Mononuclear cell (primary cell): ENCODE data around the gene AHCYL2. TPM values are rescaled to one million over a fixed set of nuclear protein-coding genes. Genes with fewer than 3 reads are reported as not detected.
"Not testable (repeated sequence)": the region's sequence is repeated elsewhere in the genome, so short reads cannot be mapped to it uniquely, and the experiment has no call there.

ENCODE experiments used
- H3K27me3 ChIP-seq: 2 replicates; pipeline ENCODE4 v1.6.0; 2011; ENCODE audit warnings: low read length, control low read depth; ENCODE audit not compliant: insufficient read depth
- H3K4me1 ChIP-seq: 2 replicates; pipeline ENCODE4 v1.5.1; 2011; ENCODE audit warnings: mild to moderate bottlenecking, low read length, control low read depth; ENCODE audit not compliant: insufficient read depth
- H3K4me3 ChIP-seq: 2 replicates; pipeline ENCODE4 v1.5.1; 2011; ENCODE audit warnings: mild to moderate bottlenecking, low read length, moderate library complexity
- H3K9me3 ChIP-seq: 2 replicates; pipeline ENCODE4 v1.5.1; 2011; ENCODE audit warnings: low read depth, mild to moderate bottlenecking, control low read depth, low read length
- total RNA-seq: library from RNA; depleted of rRNA; stranded (reverse); fragments of >200 nt; gene quantifications from one replicate; pipeline ENCODE4 v1.2.3, GENCODE V29; 2012

AHCYL2 gene
- total RNA-seq, 1 donor: 6.5 TPM

DNA sequence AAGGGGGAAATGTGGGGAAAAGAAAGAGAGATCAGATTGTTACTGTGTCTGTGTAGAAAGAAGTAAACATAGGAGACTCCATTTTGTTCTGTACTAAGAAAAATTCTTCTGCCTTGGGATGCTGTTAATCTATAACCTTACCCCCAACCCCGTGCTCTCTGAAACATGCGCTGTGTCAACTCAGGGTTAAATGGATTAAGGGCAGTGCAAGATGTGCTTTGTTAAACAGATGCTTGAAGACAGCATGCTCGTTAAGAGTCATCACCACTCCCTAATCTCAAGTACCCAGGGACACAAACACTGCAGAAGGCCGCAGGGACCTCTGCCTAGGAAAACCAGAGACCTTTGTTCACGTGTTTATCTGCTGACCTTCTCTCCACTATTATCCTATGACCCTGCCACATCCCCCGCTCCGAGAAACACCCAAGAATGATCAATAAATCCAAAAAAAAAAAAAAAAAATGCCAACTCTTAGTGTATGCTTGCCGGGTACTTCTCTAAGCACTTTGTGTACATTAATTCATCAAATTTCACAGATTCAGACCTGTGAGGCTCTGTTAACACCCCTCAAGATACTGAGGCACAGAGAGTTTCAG, 7.9 kb upstream of the AHCYL2 start:
- not testable (repeated sequence) for H3K9me3 ChIP-seq, H3K4me1 ChIP-seq, H3K27me3 ChIP-seq, H3K4me3 ChIP-seq

DNA sequence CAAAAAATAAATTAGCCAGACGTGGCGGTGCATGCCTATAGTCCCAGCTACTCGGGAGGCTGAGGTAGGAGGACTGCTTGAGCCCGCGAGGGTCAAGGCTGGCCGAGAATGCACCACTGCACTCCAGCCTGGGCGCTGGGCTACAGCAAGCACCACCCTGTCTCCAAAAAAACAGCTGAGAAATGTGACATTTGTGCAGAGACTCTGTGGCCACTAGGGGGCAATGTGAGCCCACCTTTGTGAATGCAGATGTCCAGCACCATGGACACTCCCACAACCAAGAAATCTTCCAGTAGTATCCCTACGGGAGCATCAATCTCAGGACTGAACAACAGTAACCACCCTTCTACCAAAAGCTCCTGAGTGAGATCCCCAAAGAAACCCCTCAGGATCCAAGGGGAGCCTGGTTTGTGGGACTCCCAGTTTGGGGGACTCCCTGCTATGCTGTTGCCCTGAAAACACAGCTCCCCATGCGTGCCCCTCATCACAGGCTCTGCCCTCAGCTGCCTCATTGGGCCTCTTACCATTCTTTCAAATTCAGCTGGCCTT, 6.2 kb upstream of the AHCYL2 start:
- H3K27me3 ChIP-seq: no peaks in the 10 kb centered on the region

DNA sequence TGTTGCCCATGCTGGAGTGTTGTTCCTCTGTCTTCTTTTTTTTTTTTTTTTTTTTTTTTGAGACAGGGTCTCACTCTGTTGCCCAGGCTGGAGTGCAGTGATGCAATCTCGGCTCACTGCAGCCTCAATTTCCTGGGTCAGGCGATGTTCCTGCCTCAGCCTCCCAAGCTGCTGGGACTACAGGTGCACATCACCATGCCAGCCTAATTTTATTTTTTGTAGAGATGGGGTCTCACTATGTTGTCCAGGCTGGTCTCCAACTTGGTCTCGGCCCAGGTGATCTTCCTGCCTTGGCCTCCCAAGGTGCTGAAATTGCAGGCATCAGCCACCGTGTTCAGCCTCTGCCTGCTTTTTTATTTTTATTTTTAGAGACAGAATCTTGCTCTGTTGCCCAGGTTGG, 5.7 kb upstream of the AHCYL2 start:
- not testable (repeated sequence) for H3K9me3 ChIP-seq, H3K4me3 ChIP-seq, H3K27me3 ChIP-seq
- peaks cover 16% of the 10 kb centered on the region for H3K4me1 ChIP-seq

More for the DNA sequence above, 6.2 kb upstream of the AHCYL2 start:
- Histone ChIP-seq H3K9me3 (no peaks in the 10 kb centered on the region), H3K4me3 (no peak overlapping the region), H3K4me1 (peaks cover 11% of the 10 kb centered on the region)

DNA sequence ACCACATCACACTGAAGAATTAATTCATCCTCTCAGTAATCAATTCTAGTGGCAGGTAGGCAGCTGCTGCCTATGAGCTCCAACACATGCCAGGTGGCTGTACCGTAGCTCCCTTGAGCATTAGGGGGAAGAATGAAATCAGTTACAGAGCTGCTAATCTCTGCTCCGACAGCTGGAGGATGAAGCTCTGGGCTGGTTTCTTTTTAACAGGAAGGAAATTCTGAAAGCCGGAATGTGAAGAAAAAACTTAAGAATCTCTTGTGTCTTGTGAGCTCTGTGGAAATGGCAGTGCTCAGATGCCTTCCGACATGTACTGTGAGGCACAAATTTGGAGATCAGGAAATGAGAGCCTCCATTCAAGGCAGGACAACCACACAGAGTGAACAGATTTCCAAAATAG, 2.8 kb upstream of the AHCYL2 start:
- H3K27me3 ChIP-seq: no peaks in the 10 kb centered on the region
- H3K4me3 ChIP-seq: no peak overlapping the region

DNA sequence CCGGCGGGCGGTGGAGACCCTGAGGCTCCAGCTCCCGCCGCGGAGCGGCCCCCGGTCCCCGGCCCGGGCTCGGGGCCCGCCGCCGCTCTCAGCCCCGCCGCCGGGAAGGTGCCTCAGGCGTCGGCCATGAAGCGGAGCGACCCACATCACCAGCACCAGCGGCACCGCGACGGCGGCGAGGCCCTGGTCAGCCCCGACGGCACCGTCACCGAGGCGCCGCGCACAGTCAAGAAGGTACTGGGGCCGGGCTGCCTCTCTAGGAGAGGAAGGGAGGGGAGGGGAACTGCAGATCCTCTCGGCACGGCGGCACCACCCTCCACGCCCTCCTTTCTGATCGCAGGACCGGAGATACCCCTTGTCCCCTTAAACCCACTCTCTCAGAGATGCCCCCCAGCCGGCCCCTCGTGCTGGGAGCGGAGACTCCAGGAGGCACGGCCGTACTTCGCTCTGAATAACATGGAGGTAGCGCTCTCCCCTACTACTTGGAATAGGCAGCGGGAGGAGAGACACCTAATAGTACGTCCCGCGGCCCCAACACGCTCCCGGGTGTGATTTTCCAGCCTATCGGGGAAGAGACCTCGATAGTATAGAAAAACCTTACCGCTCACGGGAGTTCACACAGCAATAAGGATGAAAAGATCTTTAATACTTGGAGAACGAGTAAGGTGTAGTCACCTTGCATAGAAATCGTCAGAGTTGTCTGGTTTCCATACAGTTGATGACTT, 538 bp downstream of the AHCYL2 start:
- Histone ChIP-seq H3K4me3 (peak overlapping the region; percentile 84), H3K9me3 (no peaks in the 10 kb centered on the region), H3K4me1 (peaks cover 30% of the 10 kb centered on the region), H3K27me3 (no peaks in the 10 kb centered on the region)

More for the DNA sequence above, 2.8 kb upstream of the AHCYL2 start:
- Histone ChIP-seq H3K9me3 (no peaks in the 10 kb centered on the region), H3K4me1 (peaks cover 30% of the 10 kb centered on the region)

DNA sequence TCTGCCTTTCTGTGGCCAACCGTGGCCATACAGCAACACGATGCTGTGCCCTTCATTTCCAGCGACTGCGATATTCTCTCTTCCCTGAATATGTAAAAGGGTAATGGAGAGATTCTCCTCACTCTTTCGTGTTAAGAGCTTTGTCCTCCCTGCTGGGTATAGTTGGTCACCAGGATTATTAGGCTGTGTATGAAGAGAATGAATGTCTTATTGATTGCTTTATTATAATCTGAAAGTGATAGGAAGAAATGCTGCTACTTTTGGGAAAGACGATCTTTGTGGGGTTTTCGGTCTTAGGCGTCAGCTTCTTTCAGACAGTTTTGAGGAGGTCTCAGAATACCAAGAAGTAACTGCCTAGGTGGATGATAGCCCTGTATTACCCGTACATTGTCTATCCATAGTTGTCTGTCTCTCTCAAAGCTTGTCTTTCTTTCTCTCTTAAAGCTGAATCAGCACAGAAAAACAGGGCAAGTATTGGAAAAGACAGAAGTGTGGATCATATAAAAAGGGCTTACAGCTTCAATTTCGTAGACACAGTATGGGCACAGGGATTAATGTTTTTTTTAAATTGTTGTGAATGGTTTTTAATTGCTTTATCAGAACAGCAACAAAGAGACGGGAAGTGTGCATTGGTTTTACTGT, 1.2 kb downstream of the AHCYL2 start:
- Histone ChIP-seq H3K27me3 (no peaks in the 10 kb centered on the region), H3K4me3 (peak overlapping the region; percentile 84), H3K9me3 (no peaks in the 10 kb centered on the region), H3K4me1 (peaks cover 30% of the 10 kb centered on the region)

DNA sequence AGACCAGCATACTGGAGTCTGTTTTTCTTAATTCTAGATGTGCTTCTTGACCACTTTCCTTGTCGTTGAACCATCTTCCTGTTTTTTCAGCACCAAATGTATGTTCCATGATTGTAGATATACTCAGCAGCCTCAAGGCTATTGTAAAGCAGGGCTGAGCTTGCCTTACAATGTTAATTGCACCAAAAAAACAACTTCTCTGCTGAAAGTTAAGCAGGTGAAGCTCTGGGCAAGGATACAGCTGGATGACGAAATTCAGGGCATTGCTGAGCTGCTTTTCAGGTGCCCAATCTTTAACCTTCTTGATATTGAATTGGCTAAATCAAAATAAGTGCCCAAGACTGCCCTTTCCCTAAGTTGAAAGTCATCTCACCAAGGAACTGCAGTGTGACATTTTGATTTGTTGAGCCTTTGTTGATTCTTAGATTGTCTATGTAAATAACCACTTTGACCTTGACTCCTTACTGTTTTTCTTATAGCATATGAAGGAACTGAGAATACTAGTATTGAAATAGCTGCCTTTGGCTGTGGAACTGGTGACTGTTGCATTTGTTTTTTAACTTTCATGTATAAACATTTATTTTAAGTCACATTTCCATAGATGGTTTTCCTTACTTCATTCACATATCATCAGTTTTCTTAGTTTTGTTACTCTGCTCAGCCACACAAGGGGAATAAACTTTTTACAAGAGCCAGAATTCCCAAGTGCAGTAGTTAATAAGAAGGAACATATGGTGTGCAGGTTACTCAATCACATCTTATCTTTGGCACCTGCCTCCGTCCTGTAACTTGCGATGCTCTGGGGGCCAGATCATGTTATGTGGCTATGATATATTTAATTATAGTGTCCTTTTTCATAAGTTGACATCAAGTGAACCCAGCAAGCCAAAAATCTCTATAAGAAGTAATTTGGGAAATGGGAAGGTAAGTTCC, 3.1 kb downstream of the AHCYL2 start:
- Histone ChIP-seq H3K27me3 (no peaks in the 10 kb centered on the region), H3K4me1 (peaks cover 19% of the 10 kb centered on the region), H3K4me3 (no peak overlapping the region), H3K9me3 (no peaks in the 10 kb centered on the region)

DNA sequence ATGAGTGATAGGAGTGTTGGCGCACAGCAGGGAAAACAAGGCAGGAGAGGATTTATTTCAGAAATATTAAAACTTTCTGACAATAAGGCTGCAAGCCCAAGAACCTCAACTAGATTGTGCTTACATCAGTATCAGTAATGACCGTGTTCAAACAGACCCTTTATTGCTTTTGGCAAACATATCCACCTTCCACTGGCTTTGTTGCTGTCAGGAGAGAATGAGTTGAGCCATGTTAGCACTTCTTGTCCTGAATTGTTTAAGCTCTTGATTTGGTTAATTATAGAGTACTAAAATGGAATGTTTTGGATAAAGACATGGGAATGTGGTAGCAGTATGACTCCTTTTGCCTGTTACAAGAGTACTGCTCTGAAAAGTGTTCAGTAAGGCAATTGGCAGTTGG, 3.8 kb downstream of the AHCYL2 start:
- Histone ChIP-seq H3K4me3 (no peak overlapping the region), H3K4me1 (peaks cover 19% of the 10 kb centered on the region), H3K27me3 (no peaks in the 10 kb centered on the region), H3K9me3 (no peaks in the 10 kb centered on the region)

DNA sequence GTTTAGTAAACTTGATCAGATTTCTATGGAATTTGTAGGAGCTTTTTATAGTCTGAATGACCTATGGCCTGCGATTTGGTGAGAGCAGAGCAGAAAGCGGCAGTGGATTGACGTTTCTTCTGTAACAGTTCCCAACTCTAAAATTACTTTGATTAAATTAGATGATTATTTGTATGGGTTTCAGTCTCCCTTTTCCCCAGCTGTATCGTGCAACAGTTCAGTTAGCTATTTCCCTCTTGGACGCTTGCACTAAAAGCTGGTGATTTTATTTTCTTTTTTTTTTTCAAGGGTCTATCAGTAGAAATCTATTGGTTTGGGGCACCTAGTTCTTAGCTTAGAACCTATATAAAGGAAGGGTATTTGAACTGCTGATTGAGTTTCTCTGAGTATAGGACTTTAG, 6.8 kb downstream of the AHCYL2 start:
- Histone ChIP-seq H3K4me3 (no peak overlapping the region), H3K9me3 (no peaks in the 10 kb centered on the region), H3K4me1 (peaks cover under 1% of the 10 kb centered on the region), H3K27me3 (no peaks in the 10 kb centered on the region)

DNA sequence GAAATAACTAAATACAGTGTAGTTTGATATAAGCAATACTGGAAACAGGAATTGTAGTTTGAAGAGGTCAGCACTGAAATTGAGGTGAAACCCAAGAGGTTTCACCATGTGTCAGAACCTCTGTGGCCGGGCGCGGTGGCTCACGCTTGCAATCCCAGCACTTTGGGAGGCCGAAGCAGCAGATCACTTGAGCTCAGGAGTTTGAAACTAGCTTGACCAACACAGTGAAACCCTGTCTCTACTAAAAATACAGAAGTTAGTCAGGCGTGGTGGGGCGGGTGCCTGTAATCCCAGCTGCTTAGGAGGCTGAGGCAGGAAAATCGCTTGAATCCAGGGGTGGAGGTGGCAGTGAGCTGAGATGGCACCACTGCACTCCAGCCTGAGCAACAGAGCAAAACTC, 13.7 kb downstream of the AHCYL2 start:
- H3K9me3 ChIP-seq: no peaks in the 10 kb centered on the region
- no peak overlapping the region for H3K4me3 ChIP-seq
- H3K4me1 ChIP-seq: no peaks in the 10 kb centered on the region
- no peaks in the 10 kb centered on the region for H3K27me3 ChIP-seq

DNA sequence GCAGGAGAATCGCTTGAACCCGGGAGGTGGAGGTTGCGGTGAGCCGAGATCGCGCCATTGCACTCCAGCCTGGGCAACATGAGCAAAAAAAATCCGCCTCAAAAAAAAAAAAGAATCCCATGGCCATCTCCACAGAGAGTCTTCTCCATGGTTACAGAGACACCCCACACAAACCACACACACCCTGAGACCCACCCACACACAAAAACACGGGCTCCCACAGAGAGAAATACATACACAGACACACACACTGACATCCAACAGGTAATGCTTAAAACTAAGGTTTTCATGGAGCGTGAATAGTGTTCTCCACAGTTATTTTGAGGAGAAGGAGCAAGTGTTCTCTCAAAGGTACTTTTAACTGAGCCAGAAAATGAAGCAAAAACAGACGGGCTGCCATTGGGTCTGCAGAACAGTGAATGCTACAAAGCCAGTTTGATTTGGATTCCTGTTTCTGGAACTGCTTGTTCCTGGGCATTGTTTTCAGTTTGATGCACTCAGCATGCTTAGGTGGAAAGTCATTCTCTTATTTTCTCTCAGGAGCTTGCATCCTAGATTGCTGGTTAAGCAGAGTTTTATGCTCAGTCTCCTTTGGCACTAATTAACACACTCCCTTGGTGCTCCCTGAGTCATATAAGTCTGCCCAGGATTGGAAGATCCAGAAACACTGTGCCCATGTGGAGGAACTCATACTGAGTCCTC, 15.4 kb downstream of the AHCYL2 start:
- Histone ChIP-seq H3K4me3 (no peak overlapping the region), H3K9me3 (no peaks in the 10 kb centered on the region), H3K4me1 (no peaks in the 10 kb centered on the region), H3K27me3 (no peaks in the 10 kb centered on the region)

DNA sequence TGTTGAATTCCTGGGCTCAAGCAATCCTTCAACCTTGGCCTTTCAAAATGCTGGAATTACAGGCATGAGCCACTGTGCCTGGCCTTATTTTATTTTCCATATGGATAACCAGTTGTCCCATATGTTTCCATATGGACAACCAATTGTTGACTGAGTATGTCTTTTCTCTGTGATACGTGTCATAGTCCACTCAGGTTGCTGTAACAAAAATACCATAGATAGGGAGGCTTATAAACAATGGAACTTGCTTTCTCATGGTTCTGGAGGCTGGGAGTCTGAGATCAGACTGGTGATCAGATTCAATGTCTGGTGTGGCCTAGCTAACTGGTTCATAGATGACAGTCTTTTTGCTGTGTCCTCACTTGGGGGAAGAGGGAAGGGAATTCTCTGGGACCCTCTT, 19.4 kb downstream of the AHCYL2 start:
- Histone ChIP-seq H3K27me3 (no peaks in the 10 kb centered on the region), H3K4me3 (no peak overlapping the region), H3K9me3 (no peaks in the 10 kb centered on the region), H3K4me1 (no peaks in the 10 kb centered on the region)

DNA sequence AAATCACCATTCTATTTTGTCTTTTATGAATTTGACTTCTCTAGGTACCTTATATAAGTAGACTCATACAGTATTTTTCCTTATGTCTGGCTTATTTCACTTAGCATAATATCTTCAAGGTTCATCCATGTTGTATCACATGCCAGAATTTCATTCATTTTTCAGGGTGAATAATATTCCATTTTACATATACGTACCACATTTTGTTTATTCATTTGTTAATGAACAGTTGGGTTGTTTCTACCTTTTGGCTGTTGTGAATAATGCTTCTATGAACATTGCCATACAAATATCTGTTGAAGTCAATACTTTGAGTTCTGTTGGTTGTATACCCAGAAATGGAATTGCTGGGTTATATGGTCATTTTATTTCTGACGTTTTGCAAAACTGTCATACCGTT, 20.7 kb downstream of the AHCYL2 start:
- Histone ChIP-seq H3K4me1 (no peaks in the 10 kb centered on the region), H3K9me3 (no peaks in the 10 kb centered on the region), H3K27me3 (no peaks in the 10 kb centered on the region), H3K4me3 (no peak overlapping the region)

DNA sequence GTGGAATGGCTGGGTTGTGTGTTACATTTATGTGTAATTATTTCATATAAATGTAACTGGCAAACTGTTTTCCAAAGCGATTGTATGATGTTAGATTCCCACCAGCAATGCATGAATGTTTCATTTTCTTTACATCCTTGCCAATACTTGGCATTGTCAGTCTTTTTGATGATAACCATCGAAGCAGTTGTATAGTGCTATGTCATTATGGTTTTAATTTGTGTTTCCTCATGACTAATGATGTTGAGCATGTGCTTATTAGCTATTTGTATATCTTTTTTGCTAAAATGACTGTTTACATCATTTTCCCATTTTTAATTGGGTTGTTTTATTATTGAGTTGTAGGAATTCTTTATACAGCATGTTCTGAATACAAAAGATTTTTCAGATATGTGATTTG, 22.3 kb downstream of the AHCYL2 start:
- Histone ChIP-seq H3K9me3 (no peaks in the 10 kb centered on the region), H3K27me3 (no peaks in the 10 kb centered on the region), H3K4me3 (no peak overlapping the region), H3K4me1 (no peaks in the 10 kb centered on the region)
